Activated naive CD4-positive, alpha-beta T cell treated with anti-CD3 and anti-CD28 coated beads, Interleukin-2, amount 10 ng/mL, durations not matched to agents 7 days and 5 days (primary cell): Measurements from ENCODE around the gene ZNF784.

Experiments
- CTCF ChIA-PET: fragments of 350-600 bp; sonication (Branson Sonifier 250); formaldehyde crosslinking; loops from one replicate; lab custom pipeline; 2021; ENCODE audit warnings: antibody characterized with exemption; lab: Charles Lee
- DNase-seq: peaks from one replicate; pipeline ENCODE4 v3.0.0-alpha.2; 2020
- H3K27ac Mint-ChIP-seq: one replicate; pipeline ENCODE4 v1.8.0; 2021; ENCODE audit warnings: mild to moderate bottlenecking, moderate library complexity, mixed read lengths
- H3K27me3 Mint-ChIP-seq: one replicate; pipeline ENCODE4 v1.8.0; 2021; ENCODE audit warnings: mild to moderate bottlenecking, mixed read lengths
- H3K36me3 Mint-ChIP-seq: one replicate; pipeline ENCODE4 v1.8.0; 2021; ENCODE audit warnings: mixed read lengths
- H3K4me1 Mint-ChIP-seq: one replicate; pipeline ENCODE4 v1.8.0; 2021; ENCODE audit warnings: mixed read lengths
- H3K4me3 Mint-ChIP-seq: one replicate; pipeline ENCODE4 v1.8.0; 2021; ENCODE audit warnings: mild to moderate bottlenecking, moderate library complexity, mixed read lengths
- H3K9me3 Mint-ChIP-seq: one replicate; pipeline ENCODE4 v1.8.0; 2021; ENCODE audit warnings: mixed read lengths

ZNF784 gene, protein sequence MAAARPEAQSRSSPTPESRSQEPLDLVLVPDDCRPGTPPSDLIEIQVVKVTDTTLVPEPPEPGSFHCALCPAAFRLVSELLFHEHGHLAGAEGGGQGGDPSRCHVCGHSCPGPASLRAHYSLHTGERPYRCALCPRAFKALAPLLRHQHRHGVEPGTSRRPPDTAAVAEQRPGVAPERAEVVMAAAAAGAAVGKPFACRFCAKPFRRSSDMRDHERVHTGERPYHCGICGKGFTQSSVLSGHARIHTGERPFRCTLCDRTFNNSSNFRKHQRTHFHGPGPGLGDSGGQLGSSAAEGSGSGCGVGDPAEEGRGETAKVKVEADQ

DNA sequence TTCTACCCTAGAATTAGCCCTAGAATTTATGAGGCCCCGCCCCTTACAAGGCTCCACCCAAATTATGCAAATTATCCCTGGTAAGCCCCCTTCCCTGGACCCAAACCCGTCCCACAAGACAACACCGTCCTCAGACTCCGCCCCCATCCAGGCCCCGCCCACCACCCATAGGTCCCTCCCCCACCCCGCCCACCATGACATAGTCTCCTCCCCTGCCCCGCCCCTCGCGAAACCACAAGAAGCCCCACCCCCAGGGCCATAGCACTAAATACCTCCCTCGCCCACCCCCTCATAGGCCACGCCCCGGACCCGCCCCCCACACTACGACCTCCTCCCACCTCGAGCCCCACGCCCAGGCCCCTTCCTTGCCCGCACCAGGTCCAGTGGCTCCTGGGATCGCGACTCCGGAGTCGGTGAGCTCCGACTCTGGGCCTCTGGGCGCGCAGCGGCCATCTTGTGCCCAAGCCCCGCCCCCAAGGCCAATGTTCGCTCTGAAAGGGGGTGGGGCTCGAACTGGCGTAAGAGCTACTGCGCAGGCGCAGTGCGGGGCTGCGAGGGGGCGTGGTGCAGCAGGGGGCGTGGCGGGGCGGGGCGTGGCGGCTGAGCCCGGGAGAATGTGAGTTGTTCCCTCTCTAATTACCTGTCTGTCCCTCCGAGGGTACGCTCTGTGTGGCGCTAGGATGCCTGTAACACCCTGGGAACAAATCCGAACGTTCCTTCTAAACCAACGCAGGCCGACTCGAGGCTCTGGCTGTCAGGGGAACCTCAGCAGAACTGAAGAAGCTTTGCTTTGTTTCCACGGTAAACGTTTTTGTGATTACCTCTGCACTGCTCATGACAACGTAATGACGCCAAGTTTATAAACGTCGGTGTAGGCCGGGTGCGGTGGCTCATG, at the start of gene ZNF784:
ZNF784 (minus strand) TSS at position 458 of the 895 bp plus-strand sequence; CDS start at position 453, 5 bp downstream.
- peak; percentile 93 for DNase-seq
- Mint-ChIP-seq H3K27ac (peak within 1 kb of the TSS; percentile 98), H3K4me1 (peaks cover 56% of the 10 kb centered on the region), H3K9me3 (peaks cover 2% of the 10 kb centered on the region), H3K36me3 (peaks cover 26% of the 10 kb centered on the region), H3K4me3 (peak within 1 kb of the TSS; percentile 92), H3K27me3 (peaks cover 35% of the 10 kb centered on the region)
- CTCF ChIA-PET = interaction anchor here (0.6 to 3.4 kb wide), 8 partner anchors 9 to 536 kb away, joined by 3 to 15 read pairs (median 3); partner anchors contain the start of gene ZNF865

DNA sequence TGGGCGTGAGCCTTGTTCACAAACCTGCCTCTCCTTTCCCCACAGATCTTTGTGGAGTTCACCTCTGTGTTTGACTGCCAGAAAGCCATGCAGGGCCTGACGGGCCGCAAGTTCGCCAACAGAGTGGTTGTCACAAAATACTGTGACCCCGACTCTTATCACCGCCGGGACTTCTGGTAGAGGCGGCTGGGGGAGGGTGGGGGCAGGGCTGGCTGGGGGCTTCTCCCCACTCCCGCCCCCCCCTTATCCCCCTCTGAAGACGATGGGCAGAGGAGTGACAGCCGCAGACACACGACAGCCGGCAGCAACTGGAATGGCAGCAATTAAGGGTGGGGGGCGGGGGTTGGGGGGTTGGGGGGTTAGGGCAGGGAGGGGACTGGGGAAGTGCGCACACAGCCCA, 49.5 kb upstream of the ZNF784 start:
- Mint-ChIP-seq H3K4me1 (peaks cover 48% of the 10 kb centered on the region), H3K27ac (peak overlapping the region; percentile 81), H3K4me3 (peak overlapping the region; percentile 40), H3K27me3 (no peaks in the 10 kb centered on the region), H3K36me3 (peaks cover 50% of the 10 kb centered on the region), H3K9me3 (no peaks in the 10 kb centered on the region)
- DNase-seq = no peak
- CTCF ChIA-PET = interaction anchor here (1.1 kb wide), 1 partner anchor 41 kb away, joined by 4 read pairs; no protein-coding TSS in a partner anchor

DNA sequence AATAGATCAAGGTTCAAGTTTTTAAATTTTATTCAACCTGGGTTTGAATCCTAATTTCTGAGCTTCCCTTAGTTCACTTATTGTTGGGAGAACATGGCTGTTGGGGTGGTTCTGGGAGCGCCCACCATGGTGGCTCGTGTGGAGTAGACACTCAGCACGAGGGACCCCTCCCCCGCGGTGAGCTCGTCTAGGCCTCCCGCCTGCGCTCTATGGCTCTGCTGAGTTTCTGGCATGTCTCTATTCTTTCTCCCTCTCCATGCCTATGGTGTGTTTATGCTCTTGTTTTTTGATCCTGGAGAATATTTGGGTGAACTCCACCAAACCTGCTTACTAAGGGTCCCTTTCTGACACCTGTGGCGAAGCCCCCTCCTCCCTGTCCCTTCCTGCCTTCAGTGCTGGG, 49.1 kb upstream of the ZNF784 start:
- Mint-ChIP-seq H3K9me3 (no peaks in the 10 kb centered on the region), H3K27ac (peak overlapping the region; percentile 81), H3K4me3 (peak overlapping the region; percentile 40), H3K27me3 (no peaks in the 10 kb centered on the region), H3K4me1 (peaks cover 46% of the 10 kb centered on the region), H3K36me3 (peaks cover 47% of the 10 kb centered on the region)
- CTCF ChIA-PET = interaction anchor here (1.1 kb wide), 1 partner anchor 40 kb away, joined by 4 read pairs; no protein-coding TSS in a partner anchor
- DNase-seq = no peak

DNA sequence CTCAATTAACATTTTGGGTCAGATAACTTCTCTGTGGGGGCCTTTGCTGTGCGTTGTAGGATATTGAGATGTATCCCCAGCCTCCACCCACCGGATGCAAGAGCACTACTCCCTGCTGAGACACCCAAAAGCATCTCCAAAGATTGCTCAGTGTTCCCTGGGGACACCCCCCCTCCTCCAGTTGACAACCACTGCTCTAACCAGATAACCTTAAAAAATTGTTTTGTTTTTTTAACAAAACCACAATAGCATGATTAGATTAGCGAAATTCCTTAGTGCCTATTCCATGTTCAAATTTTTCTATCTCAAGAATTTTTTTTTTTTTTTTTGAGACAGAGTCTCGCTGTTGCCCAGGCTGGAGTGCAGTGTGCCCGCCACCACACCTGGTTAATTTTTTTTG, 48.1 kb upstream of the ZNF784 start:
- peaks cover 46% of the 10 kb centered on the region for H3K36me3 Mint-ChIP-seq
- CTCF ChIA-PET = interaction anchor here (1.2 to 1.9 kb wide), 2 partner anchors 19 to 40 kb away, joined by 4 to 9 read pairs; no protein-coding TSS in a partner anchor
- DNase-seq = no peak
- no peak overlapping the region for H3K4me3 Mint-ChIP-seq
- no peaks in the 10 kb centered on the region for H3K9me3 Mint-ChIP-seq
- no peaks in the 10 kb centered on the region for H3K27me3 Mint-ChIP-seq
- H3K27ac Mint-ChIP-seq = peak overlapping the region; percentile 7
- peaks cover 39% of the 10 kb centered on the region for H3K4me1 Mint-ChIP-seq

DNA sequence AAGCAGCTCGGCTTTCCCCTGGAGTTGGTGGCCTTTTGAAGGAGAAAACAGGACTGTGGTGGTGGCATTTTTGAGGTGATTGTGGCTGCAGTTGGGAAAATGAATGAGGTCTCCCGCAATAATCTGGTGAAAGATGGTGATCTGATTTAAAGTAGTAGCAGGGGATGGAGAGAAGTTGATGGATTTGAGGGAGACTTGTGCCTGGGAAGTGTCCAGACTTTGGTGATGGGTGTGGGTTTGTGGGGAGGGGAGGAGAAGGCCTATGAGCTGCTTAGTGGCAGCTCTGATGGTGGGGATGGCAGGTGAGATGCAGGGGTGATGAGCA, 46.6 kb upstream of the ZNF784 start:
- no peaks in the 10 kb centered on the region for H3K9me3 Mint-ChIP-seq

DNA sequence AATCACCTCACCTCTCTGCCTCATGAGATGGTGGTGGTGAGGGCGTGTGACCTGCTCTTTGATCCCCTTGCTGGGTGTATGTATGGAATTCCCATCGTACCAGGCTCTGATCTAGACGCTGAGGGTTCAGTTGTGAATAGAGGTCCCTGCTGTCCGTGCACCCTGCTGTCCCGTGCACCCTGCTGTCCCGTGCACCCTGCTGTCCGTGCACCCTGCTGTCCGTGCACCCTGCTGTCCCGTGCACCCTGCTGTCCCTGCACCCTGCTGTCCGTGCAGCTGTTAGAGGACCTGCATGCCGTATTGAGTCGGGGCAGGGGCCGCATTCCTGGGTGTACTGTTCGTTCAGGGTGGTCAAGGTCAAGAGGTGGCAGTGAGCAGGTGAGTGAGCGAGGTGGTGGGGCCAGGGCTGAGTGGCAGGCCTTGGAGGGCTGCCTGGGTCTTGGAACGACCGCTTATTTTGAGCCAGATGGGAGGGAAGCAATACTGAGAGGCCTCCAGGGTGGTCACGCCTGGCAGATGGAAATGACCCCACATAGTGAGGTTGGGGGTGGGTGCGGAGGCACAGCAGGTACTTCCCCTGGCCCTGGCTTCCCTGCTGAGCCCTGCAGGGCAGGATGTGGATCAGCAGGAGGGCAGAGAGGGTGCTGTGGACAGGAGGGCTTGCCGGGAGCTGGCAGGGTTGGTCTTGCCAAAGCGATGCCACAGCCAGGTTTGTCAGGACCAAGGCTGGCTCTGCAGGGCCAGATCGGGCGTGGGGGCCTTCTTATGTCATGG, 46.1 kb upstream of the ZNF784 start:
- Mint-ChIP-seq H3K36me3 (peaks cover 51% of the 10 kb centered on the region), H3K4me1 (peaks cover 21% of the 10 kb centered on the region), H3K27ac (no peak overlapping the region), H3K27me3 (no peaks in the 10 kb centered on the region), H3K4me3 (no peak overlapping the region), H3K9me3 (no peaks in the 10 kb centered on the region)
- no peak for DNase-seq
- CTCF ChIA-PET = interaction anchor here (1.2 to 1.9 kb wide), 3 partner anchors 14 to 194 kb away, joined by 3 to 9 read pairs (median 7); partner anchors contain the start of gene ZNF628

More for the DNA sequence above, 46.6 kb upstream of the ZNF784 start:
- H3K27ac Mint-ChIP-seq = no peak overlapping the region
- H3K27me3 Mint-ChIP-seq = no peaks in the 10 kb centered on the region
- no peak overlapping the region for H3K4me3 Mint-ChIP-seq
- peaks cover 26% of the 10 kb centered on the region for H3K4me1 Mint-ChIP-seq
- H3K36me3 Mint-ChIP-seq = peaks cover 50% of the 10 kb centered on the region
- DNase-seq = no peak
- CTCF ChIA-PET = interaction anchor here (0.7 to 1.9 kb wide), 6 partner anchors 11 to 624 kb away, joined by 3 to 9 read pairs (median 3); partner anchors contain the start of gene ZNF628

DNA sequence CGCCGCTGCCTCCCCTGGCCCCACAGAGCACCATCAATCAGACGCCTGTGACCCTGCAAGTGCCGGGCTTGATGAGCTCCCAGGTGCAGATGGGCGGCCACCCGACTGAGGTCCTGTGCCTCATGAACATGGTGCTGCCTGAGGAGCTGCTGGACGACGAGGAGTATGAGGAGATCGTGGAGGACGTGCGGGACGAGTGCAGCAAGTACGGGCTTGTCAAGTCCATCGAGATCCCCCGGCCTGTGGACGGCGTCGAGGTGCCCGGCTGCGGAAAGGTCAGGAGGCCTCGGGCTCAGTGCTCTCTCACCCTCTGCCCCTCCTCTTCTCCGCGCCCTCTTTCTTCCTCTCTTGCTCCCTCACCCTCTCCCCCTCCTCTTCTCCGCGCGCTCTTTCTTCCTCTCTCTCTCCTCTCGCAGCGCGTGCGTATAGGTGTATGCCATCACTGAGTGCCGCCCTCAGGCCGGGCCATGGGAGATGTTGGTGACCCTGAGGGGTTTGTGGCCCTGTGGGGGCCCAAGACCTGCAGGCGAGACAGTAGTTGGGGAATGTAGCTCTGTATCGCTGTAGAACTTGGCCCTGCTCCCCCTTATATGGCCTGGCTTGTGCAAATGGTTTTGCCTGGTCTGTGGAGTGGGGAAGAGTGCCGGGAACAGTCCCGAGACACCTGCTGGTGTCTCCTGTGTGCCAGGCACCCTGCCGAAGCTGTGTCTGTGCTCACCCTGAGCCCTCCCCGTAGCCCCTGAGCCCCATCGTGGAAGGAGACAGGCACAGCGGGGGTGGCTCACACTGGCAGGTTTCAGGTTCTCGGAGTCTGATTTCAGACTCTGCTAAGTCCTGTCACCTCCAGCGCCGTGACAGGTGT, 45.3 kb upstream of the ZNF784 start:
- no peak overlapping the region for H3K27ac Mint-ChIP-seq
- no peaks in the 10 kb centered on the region for H3K27me3 Mint-ChIP-seq
- no peak for DNase-seq
- CTCF ChIA-PET = no interaction called here
- peaks cover 20% of the 10 kb centered on the region for H3K4me1 Mint-ChIP-seq
- no peak overlapping the region for H3K4me3 Mint-ChIP-seq
- peaks cover 50% of the 10 kb centered on the region for H3K36me3 Mint-ChIP-seq
- H3K9me3 Mint-ChIP-seq = no peaks in the 10 kb centered on the region

DNA sequence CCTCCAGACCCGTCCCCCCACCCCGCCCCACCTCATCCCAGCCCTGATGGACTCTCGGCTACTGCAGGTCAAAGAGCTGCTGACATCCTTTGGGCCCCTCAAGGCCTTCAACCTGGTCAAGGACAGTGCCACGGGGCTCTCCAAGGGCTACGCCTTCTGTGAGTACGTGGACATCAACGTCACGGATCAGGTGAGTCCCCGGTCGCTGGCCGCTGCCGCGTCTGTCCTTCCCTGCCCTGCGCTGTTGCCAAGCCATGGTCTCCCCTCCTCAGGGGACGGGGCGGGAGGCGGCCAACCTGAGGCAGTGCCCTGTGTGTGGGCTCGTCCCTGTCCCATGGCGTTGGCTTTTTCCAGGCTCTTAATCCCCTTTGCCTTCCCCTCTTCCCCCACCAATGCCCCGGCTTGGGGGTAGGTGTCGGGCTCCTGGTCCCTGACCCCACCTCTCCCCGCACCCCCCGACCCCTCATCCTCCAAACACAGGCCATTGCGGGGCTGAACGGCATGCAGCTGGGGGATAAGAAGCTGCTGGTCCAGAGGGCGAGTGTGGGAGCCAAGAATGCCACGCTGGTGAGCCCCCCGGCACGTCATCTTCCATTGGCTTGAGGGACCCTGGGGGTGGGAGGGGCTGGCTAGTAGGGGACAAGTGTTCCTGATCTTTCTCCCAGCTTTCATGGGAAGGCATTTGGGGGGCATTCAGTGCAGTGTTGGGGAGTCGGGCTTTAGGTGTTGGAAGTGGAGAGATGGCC, 44.4 kb upstream of the ZNF784 start:
- H3K27ac Mint-ChIP-seq = no peak overlapping the region
- no peak for DNase-seq
- H3K9me3 Mint-ChIP-seq = no peaks in the 10 kb centered on the region
- H3K27me3 Mint-ChIP-seq = no peaks in the 10 kb centered on the region
- CTCF ChIA-PET = no interaction called here
- H3K4me1 Mint-ChIP-seq = peaks cover 14% of the 10 kb centered on the region
- no peak overlapping the region for H3K4me3 Mint-ChIP-seq
- peaks cover 55% of the 10 kb centered on the region for H3K36me3 Mint-ChIP-seq

DNA sequence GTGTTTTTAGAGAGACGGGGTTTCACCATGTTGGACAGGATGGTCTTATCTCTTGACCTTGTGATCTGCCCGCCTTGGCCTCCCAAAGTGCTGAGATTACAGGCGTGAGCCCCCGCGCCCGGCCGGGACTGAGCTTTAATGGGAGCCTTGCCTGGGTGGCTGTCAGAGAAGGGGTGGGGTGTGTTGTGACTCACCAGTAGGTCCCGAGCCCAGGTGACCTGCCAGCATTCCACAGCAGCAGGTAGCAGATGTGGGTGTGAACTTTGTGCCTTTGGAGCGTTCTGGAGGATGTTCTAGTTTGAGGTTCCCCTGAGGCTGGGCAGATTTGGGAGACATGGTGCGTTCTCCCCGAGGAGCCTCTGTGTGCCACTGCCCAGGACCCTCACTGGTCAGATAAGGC, 43.6 kb upstream of the ZNF784 start:
- no peaks in the 10 kb centered on the region for H3K27me3 Mint-ChIP-seq
- DNase-seq = no peak
- peaks cover 8% of the 10 kb centered on the region for H3K4me1 Mint-ChIP-seq
- no peak overlapping the region for H3K27ac Mint-ChIP-seq
- no peaks in the 10 kb centered on the region for H3K9me3 Mint-ChIP-seq
- H3K4me3 Mint-ChIP-seq = no peak overlapping the region
- H3K36me3 Mint-ChIP-seq = peaks cover 58% of the 10 kb centered on the region
- CTCF ChIA-PET = interaction anchor here (1.3 kb wide), 1 partner anchor 35 kb away, joined by 3 read pairs; no protein-coding TSS in a partner anchor

DNA sequence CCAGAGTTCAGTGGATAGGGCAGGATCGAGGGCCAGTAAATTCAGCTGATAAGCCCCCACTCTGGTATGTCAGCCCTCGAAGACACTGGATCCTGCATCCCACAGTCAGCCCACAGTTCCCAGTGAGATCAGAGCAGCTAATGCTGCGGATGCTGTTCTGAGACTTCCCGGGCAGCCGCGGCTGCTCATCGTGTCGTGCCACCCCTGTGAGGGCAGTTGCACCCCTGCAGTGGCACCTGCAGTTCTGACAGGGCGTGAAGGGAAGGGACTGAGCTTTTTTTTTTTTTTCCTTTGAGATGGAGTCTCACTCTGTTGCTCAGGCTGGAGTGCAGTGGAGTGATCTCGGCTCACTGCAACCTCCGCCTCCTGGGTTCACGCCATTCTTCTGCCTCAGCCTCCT, 43.1 kb upstream of the ZNF784 start:
- DNase-seq = no peak
- peak overlapping the region; percentile 42 for H3K27ac Mint-ChIP-seq
- H3K4me1 Mint-ChIP-seq = peaks cover 10% of the 10 kb centered on the region
- CTCF ChIA-PET = interaction anchor here (1.3 kb wide), 1 partner anchor 35 kb away, joined by 3 read pairs; no protein-coding TSS in a partner anchor
- no peaks in the 10 kb centered on the region for H3K27me3 Mint-ChIP-seq
- H3K4me3 Mint-ChIP-seq = no peak overlapping the region
- no peaks in the 10 kb centered on the region for H3K9me3 Mint-ChIP-seq
- H3K36me3 Mint-ChIP-seq = peaks cover 62% of the 10 kb centered on the region

DNA sequence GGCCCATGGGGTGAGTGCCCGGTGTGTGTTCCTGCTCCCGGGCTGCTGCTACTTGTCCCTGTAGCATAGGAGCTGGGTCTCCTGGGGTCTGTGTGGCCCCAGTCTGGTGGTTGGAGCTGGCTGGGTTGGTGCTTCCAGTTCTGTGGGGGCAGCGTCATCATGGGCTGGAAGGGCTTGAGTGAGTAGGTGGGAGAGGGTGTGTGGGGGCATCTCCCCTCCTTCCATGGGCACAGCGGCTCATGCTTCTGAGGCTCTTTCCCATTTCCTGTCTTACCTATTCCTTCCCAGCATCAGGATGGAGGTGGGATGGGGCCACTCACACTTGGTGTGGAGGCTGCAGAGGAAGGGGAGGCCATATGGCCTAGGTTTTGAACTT, 42.6 kb upstream of the ZNF784 start:
- Mint-ChIP-seq H3K4me3 (no peak overlapping the region), H3K27ac (no peak overlapping the region), H3K27me3 (no peaks in the 10 kb centered on the region), H3K36me3 (peaks cover 62% of the 10 kb centered on the region), H3K9me3 (no peaks in the 10 kb centered on the region), H3K4me1 (peaks cover 11% of the 10 kb centered on the region)
- DNase-seq = no peak
- CTCF ChIA-PET = interaction anchor here (1.3 kb wide), 1 partner anchor 34 kb away, joined by 3 read pairs; no protein-coding TSS in a partner anchor

DNA sequence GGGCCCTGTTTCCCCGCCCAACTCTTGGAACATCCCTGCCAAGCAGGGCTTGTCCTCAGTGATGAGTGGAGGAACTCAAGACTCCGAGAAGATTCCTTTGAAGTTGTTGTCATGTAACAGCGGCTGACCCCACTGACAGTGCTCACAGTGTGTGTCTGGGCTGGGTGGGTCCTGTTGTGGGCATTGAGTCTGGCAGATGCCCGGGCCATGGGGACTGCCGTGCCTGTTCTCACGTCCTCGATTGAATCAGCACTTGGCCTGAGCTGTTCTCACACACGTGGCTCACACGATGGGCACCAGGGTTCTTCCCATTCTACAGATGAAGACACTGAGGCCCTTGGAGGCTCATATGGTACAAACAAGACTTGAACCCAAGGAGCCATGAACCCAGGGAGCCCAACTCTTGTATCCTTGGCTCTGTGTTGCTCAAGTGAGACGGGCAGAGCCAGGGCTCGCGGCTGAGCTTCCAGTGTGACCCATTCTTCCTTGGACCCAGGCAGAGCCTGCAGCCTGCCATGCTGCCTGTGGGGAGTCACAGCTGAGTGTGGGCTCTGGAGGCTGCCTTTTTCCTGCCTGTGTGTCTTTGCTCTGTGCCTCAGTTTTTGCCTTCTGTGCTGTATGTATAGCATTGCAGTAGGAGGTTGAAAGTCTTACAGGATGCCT, 42.1 kb upstream of the ZNF784 start:
- no peaks in the 10 kb centered on the region for H3K27me3 Mint-ChIP-seq
- H3K4me3 Mint-ChIP-seq = no peak overlapping the region
- DNase-seq = no peak
- peaks cover 13% of the 10 kb centered on the region for H3K4me1 Mint-ChIP-seq
- H3K27ac Mint-ChIP-seq = no peak overlapping the region
- H3K36me3 Mint-ChIP-seq = peaks cover 66% of the 10 kb centered on the region
- no peaks in the 10 kb centered on the region for H3K9me3 Mint-ChIP-seq
- CTCF ChIA-PET = interaction anchor here (1.3 kb wide), 1 partner anchor 34 kb away, joined by 3 read pairs; no protein-coding TSS in a partner anchor
